Adrenal gland (tissue), 12 donors: Measurements from ENCODE around the gene TMEM167B. TPM values are rescaled to one million over a fixed set of nuclear protein-coding genes. Genes with fewer than 3 reads are reported as not detected.

Source experiments
- DNase-seq, 7 donors: peaks; one replicate each; pipeline ENCODE4 v3.0.0-alpha.2; 2019 to 2020
- H3K27ac ChIP-seq, 5 donors: fragments of 200-600 bp; sonication (generic) in 4 of 5; 1 replicate in 3 of 5; 2 replicates in 2 of 5; pipeline versions ENCODE4 v1.5.1 to v1.8.0; 2016 to 2020; ENCODE audit warnings: mild to moderate bottlenecking in 1 of 5
- H3K27me3 ChIP-seq: fragments of 200-600 bp; 2 replicates; pipeline ENCODE4 v1.8.0; 2021
- H3K36me3 ChIP-seq, 2 donors: fragments of 200-600 bp; replicated peaks in 1 of 2; 1 replicate in 1 of 2; 2 replicates in 1 of 2; pipeline versions ENCODE4 v1.5.1 to v1.8.0; 2018 to 2022
- H3K4me1 ChIP-seq, 2 donors: fragments of 200-600 bp; replicated peaks in 1 of 2; 1 replicate in 1 of 2; 2 replicates in 1 of 2; pipeline versions ENCODE4 v1.5.1 to v1.8.0; 2018 to 2021
- H3K4me3 ChIP-seq, 4 donors: fragments of 200-600 bp; sonication (generic) in 3 of 4; one replicate each; pipeline ENCODE4 v1.5.1; 2016 to 2018
- H3K9me3 ChIP-seq, 3 donors: fragments of 200-600 bp; sonication (generic) in 1 of 3; replicated peaks in 1 of 3; 1 replicate in 2 of 3; 2 replicates in 1 of 3; pipeline versions ENCODE4 v1.5.1 to v1.8.0; 2016 to 2021
- CTCF ChIP-seq, 6 experiments: fragments of 450-650 bp in 4 of 6; fragments of 200-600 bp in 2 of 6; sonication (generic) in 1 of 6; IDR thresholded peaks; 1 replicate in 5 of 6; 2 replicates in 1 of 6; pipeline versions ENCODE4 v1.5.1 to v1.8.0; 2016 to 2021; ENCODE audit warnings: antibody characterized with exemption in 6 of 6, mild to moderate bottlenecking in 2 of 6, moderate library complexity in 1 of 6
- POLR2A ChIP-seq, 2 donors: fragments of 450-650 bp; IDR thresholded peaks; one replicate each; pipeline ENCODE4 v1.6.1; 2017; ENCODE audit warnings: antibody characterized with exemption in 2 of 2, mild to moderate bottlenecking in 2 of 2, moderate library complexity in 1 of 2
- WGBS, 4 donors: extraction: QIAGEN DNeasy Blood & Tissue Kit in 2 of 4; methylation state at CpG; one replicate each; pipeline versions ENCODE4 v1.1.5 to v1.1.7; 2013 to 2017; 5-methylcytosine and 5-hydroxymethylcytosine counted together
- intact Hi-C, 2 donors: fragments of 100-400 bp; cut with DNase I; formaldehyde crosslinking; loops; one replicate each; pipeline versions ENCODE4 v1.14.1 to v1.15.0; 2022 to 2023
- polyA plus RNA-seq, 3 donors: library from polyadenylated mRNA; stranded (reverse); fragments of 200-250 nt in 2 of 3; fragments of 350-450 nt in 1 of 3; fragmentation: Illumina TruSeq in 1 of 3; extraction: RNeasy Lipid Tissue Mini Kit (QIAGEN cat#74804) in 1 of 3; gene quantifications; one replicate each; pipeline ENCODE4 v1.2.3, GENCODE V29; 2013 to 2014
- total RNA-seq, 9 donors: library from RNA; depleted of rRNA in 4 of 9; stranded (reverse); fragments of >200 nt in 4 of 9; fragments of 120-200 nt in 1 of 9; fragmentation: NEBNext Ultra II Directional in 1 of 9; extraction: Animal tissue kit (Norgen Biotek cat#: 25700) in 1 of 9; gene quantifications; one replicate each; pipeline versions ENCODE4 v1.1.0 to v1.2.4, GENCODE V29; 2013 to 2023
- donor health status: healthy with polysubstance abuse.
- donor health status: Bipolar disorder and iron deficiency.
- donor health status: DM: yes; HTN: yes; CAD: no.
- donor health status: DM: no; HTN: no; CAD: no.
- donor health status: DM: no; HTN: no; CAD: no.
- donor health status: DM: yes; HTN: yes; CAD: no.

Gene TMEM167B
- total and polyA plus RNA-seq, 12 donors = 14.2 to 106 (median 50.5) TPM

GRCh38 chr1:109095631-109096030, 5.1 kb downstream of the TMEM167B start:
- Histone ChIP-seq H3K9me3 (no peaks in the 10 kb centered on the region), H3K27me3 (no peaks in the 10 kb centered on the region), H3K36me3 (peaks cover 0 to 13% of the 10 kb centered on the region in 2 donors), H3K4me3 (no peak overlapping the region), H3K4me1 (peaks cover 10 to 22% of the 10 kb centered on the region in 2 donors), H3K27ac (no peak overlapping the region)
- WGBS, 4 donors = 87 to 96% (median 92%) methylated on average over 1 of the region's 1 CpG
- no peak for DNase-seq
- intact Hi-C loops = no loop called here
- TF ChIP-seq POLR2A (IDR thresholded peaks at IDR 0.05) (no peak), CTCF (IDR thresholded peaks at IDR 0.05) (no peak)

DNA sequence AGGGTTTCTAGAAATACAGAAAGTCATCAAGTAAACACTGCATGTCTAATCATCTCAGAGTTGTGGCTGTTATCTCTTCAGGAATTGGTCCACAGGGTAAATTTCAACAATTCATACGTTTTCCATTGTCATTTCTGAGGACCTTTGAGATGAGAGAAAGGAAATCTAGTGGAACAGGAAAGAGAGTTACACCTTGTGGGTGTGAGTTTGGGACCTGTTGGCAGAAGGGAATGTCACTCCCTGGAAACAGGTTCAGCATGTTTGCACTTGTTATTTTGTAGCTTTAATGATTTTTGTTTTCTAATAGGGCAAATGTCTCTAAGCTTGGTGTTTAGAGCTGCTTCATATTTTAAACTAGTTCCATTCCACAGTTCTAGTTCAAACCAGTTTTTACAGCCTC, 5.6 kb downstream of the TMEM167B start:
- H3K4me3 ChIP-seq = no peak overlapping the region
- H3K27me3 ChIP-seq = no peaks in the 10 kb centered on the region
- H3K27ac ChIP-seq = no peak overlapping the region
- H3K36me3 ChIP-seq = peaks cover 0 to 13% of the 10 kb centered on the region in 2 donors
- H3K9me3 ChIP-seq = no peaks in the 10 kb centered on the region
- WGBS, 4 donors = 51 to 64% (median 55%) methylated on average over 1 of the region's 1 CpG
- TF ChIP-seq CTCF (IDR thresholded peaks at IDR 0.05) (no peak), POLR2A (IDR thresholded peaks at IDR 0.05) (no peak)
- intact Hi-C loops = no loop called here
- no peak for DNase-seq
- peaks cover 10 to 23% of the 10 kb centered on the region in 2 donors for H3K4me1 ChIP-seq

DNA sequence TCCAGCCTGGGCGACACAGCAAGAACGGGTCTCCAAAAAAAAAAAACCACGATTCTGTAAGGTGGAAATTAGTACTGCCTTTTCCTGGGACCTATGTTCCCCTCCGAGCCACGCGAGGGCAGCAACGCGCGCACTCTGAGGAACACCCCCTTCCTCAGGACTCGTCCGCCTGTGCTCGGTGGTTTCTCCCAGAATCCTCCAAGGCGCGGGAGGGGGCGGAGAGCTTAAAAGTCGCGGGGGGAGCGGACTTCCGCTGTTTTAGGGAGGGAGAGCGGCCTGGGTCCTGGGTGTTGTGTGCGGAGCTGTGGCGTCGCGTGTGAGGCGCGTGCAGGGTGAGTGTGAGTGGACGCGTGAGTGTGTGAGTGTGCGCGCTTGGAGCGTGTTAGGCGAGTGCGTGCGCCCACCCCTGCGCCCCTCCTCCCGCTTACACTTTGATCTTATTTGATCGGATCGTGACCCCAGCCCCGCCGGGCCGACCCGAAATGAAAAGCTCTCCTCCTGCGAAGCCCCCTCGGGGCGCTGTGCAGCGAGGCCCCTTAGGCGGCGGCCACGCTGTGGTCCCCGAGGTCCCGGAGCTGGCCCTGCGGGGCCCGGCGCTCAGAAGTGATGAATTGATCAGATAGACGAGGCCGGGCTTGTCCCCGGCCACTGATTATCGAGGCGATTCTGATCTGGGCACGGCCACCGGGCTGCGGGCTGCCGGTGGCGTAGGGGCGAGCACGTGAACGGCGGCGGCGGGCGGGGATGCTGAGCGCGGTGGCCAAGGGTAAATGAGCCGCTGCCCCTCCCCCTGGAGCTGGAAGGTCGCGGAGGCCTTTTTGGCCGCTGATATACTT, 9.6 kb downstream of the TMEM167B start:
- intact Hi-C loops = loop anchor here in 1 of 2 donors (5.0 kb wide), 1 partner anchor 92 kb away; no protein-coding TSS in a partner anchor
- H3K27me3 ChIP-seq = no peaks in the 10 kb centered on the region
- DNase-seq = peak; percentile 96 to 98 (median 98)
- peaks cover 0 to 1% of the 10 kb centered on the region in 2 donors for H3K36me3 ChIP-seq
- peak; percentile 66 to 90 (median 82) for TF ChIP-seq CTCF (IDR thresholded peaks at IDR 0.05)
- peak; percentile 95 to 97 for TF ChIP-seq POLR2A (IDR thresholded peaks at IDR 0.05)
- peak overlapping the region; percentile 26 to 95 (median 82) for H3K4me3 ChIP-seq
- H3K27ac ChIP-seq = peak overlapping the region; percentile 80 to 99 (median 94)
- peaks cover 3 to 12% of the 10 kb centered on the region in 2 donors for H3K4me1 ChIP-seq
- 0 to 1% (median 0%) methylated on average over 16 to 77 of the region's 77 CpGs for WGBS, 4 donors
- H3K9me3 ChIP-seq = no peaks in the 10 kb centered on the region

DNA sequence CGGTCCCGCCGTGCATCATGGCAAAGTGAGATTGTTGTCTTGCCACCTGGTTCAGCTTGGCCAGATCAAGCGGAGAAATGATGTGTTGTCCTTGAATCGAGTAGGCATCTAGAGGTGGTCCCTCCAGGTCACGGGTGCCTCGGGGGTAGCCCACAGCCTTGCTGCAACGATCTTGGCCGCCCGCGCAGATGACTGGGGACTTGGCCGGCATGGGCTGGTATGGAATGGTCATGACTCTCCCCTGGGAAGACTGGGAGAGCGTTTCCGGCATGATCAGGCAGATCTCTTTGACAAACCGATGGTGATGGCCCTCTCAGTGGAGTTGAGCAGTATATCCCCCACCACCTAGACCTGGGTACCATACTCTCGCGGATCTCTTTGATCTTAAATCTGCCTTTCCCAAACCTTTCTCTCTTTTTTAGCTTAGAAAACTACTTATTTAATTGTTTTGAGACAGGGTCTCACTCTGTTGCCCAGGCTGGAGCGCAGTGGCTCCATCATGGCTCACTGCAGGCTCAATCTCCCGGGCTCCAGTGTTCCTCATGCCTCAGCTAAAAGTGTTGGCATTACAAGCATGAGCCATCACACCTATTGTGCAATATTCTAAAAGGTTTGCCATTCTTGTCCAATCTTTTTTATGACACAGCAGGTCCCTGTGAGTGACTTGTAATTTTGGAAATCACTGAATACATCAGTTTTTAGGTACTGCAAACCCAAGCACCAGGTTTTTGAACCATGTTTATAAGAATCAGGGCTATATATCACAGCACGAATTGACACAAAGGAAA, 14.0 kb downstream of the TMEM167B start:
- H3K36me3 ChIP-seq = no peaks in the 10 kb centered on the region
- peaks cover 3 to 8% of the 10 kb centered on the region in 2 donors for H3K4me1 ChIP-seq
- no peak overlapping the region for H3K27ac ChIP-seq
- no peak for DNase-seq
- no peaks in the 10 kb centered on the region for H3K27me3 ChIP-seq
- WGBS, 4 donors = 75 to 86% (median 82%) methylated on average over 17 to 20 of the region's 20 CpGs
- H3K4me3 ChIP-seq = no peak overlapping the region
- intact Hi-C loops = loop anchor here in 1 of 2 donors (5.0 kb wide), 1 partner anchor 88 kb away; no protein-coding TSS in a partner anchor
- no peak for TF ChIP-seq POLR2A (IDR thresholded peaks at IDR 0.05)
- TF ChIP-seq CTCF (IDR thresholded peaks at IDR 0.05) = no peak
- no peaks in the 10 kb centered on the region for H3K9me3 ChIP-seq
